GM18907 (cell line): ENCODE results near the gene MIXL1.
"Not testable (repeated sequence)": the region's sequence is repeated elsewhere in the genome, so short reads cannot be mapped to it uniquely, and the experiment has no call there.

Source experiments
- ATAC-seq: cut with Tn5 transposase; IDR thresholded peaks from one replicate; pipeline ENCODE4 v1.9.1; 2021; ENCODE audit warnings: mild to moderate bottlenecking, moderate library complexity; ENCODE audit not compliant: unreplicated experiment

MIXL1 gene

GRCh38 chr1:226212545-226212944 is 10.9 kb upstream of the MIXL1 start:
- ATAC-seq = no peak

GRCh38 chr1:226215239-226215638 is 8.2 kb upstream of the MIXL1 start:
- ATAC-seq = peak; percentile 48

- ATAC-seq = no peak
These were observed 7.4 kb upstream of the MIXL1 start for GRCh38 chr1:226216056-226216455.

GRCh38 chr1:226217273-226217672 is 6.2 kb upstream of the MIXL1 start:
- no peak for ATAC-seq

- no peak for ATAC-seq
These were observed 2.8 kb upstream of the MIXL1 start for GRCh38 chr1:226220473-226221189.

- ATAC-seq = no peak
These were observed 778 bp upstream of the MIXL1 start for GRCh38 chr1:226222686-226223085.

GRCh38 chr1:226223786-226224244 is 351 bp downstream of the MIXL1 start:
- peak; percentile 73 for ATAC-seq

- ATAC-seq = no peak
These were observed 3.1 kb downstream of the MIXL1 start for GRCh38 chr1:226226601-226227000.

GRCh38 chr1:226233293-226233692 is 9.8 kb downstream of the MIXL1 start:
- ATAC-seq = peak; percentile 73

GRCh38 chr1:226233806-226234205 is 10.3 kb downstream of the MIXL1 start:
- no peak for ATAC-seq

GRCh38 chr1:226236826-226237225 is 13.4 kb downstream of the MIXL1 start:
- no peak for ATAC-seq

GRCh38 chr1:226239421-226239820 is 16.0 kb downstream of the MIXL1 start:
- ATAC-seq = no peak

GRCh38 chr1:226248091-226248490 is 24.6 kb downstream of the MIXL1 start:
- ATAC-seq = no peak

- no peak for ATAC-seq
These were observed 25.3 kb downstream of the MIXL1 start for GRCh38 chr1:226248796-226249195.

GRCh38 chr1:226250511-226250910 is 27.0 kb downstream of the MIXL1 start:
- ATAC-seq = no peak

GRCh38 chr1:226252841-226253240 is 29.4 kb downstream of the MIXL1 start:
- ATAC-seq = not testable (repeated sequence)

GRCh38 chr1:226253933-226254332 is 30.5 kb downstream of the MIXL1 start:
- no peak for ATAC-seq

GRCh38 chr1:226255380-226255779 is 31.9 kb downstream of the MIXL1 start:
- no peak for ATAC-seq

- no peak for ATAC-seq
These were observed 38.4 kb downstream of the MIXL1 start for GRCh38 chr1:226261818-226262217.

- no peak for ATAC-seq
These were observed 45.1 kb downstream of the MIXL1 start for GRCh38 chr1:226268421-226269124.

- ATAC-seq = not testable (repeated sequence)
These were observed 48.9 kb downstream of the MIXL1 start for GRCh38 chr1:226272233-226272902.

GRCh38 chr1:226274138-226274537 is 50.7 kb downstream of the MIXL1 start:
- ATAC-seq = no peak
